ENCODE data around the gene SLC44A3.

DNA sequence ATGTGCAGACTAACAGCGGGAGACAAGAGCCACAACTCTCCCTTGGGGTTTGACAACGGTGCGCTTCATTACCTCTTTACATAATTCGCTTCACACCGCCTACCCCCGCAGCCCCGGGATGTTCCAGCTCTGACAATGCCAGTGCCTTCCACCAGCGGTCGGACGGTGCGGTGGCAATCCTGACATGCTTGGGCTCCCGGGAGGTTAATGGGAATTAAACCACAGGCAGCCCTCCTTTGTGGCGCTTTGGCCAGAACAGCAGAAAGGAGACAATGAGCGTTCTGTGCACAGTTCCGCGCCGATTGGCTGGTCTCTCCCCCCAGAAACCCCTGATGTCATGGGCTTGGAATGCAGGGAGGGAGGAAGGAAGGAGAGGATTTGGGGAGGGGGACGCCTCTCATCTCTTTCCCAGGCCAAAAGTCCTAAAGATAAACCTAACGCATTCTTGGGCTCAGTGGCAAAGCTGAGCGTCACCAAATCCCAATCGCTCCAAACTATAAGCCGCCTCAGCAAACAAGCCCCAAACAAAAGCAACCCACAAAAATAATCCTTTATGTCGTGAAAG, 105.5 kb downstream of the SLC44A3 start:
- TF ChIP-seq MAFK (IDR thresholded peaks at IDR 0.05; ENCODE audit: low read depth, low read length) (no peak), RAD21 (IDR thresholded peaks at IDR 0.05; ENCODE audit: low read length) (peak; percentile 28; the same call in 1 of the 2 replicates)
- TF ChIP-seq, protein P1, sequence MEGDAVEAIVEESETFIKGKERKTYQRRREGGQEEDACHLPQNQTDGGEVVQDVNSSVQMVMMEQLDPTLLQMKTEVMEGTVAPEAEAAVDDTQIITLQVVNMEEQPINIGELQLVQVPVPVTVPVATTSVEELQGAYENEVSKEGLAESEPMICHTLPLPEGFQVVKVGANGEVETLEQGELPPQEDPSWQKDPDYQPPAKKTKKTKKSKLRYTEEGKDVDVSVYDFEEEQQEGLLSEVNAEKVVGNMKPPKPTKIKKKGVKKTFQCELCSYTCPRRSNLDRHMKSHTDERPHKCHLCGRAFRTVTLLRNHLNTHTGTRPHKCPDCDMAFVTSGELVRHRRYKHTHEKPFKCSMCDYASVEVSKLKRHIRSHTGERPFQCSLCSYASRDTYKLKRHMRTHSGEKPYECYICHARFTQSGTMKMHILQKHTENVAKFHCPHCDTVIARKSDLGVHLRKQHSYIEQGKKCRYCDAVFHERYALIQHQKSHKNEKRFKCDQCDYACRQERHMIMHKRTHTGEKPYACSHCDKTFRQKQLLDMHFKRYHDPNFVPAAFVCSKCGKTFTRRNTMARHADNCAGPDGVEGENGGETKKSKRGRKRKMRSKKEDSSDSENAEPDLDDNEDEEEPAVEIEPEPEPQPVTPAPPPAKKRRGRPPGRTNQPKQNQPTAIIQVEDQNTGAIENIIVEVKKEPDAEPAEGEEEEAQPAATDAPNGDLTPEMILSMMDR (conservative IDR thresholded peaks at IDR 0.05; ENCODE audit: low read depth, low read length): no peak

Measured in IMR-90 (cell line).